OCI-LY7 (cell line): ENCODE data around the gene PCDH17.

ENCODE experiments used
- CTCF ChIP-seq: fragments of 200-600 bp; sonication (generic); conservative IDR thresholded peaks from 2 replicates; pipeline ENCODE4 v1.5.1; 2014; ENCODE audit warnings: mild to moderate bottlenecking, antibody characterized with exemption, low read length, moderate library complexity, mixed read lengths
- EZH2phosphoT487 ChIP-seq: fragments of 200-600 bp; sonication (generic); IDR thresholded peaks from 2 replicates; pipeline ENCODE4 v1.6.1; 2018; ENCODE audit warnings: low read depth, borderline replicate concordance, mild to moderate bottlenecking, mixed run types, antibody characterized with exemption, low read length, moderate library complexity, mixed read lengths

GRCh38 chr13:57624565-57625435, 6.7 kb upstream of the PCDH17 start:
- peak; percentile 92 for TF ChIP-seq CTCF
- no peak for TF ChIP-seq EZH2phosphoT487
